Gastrocnemius medialis (tissue), 4 donors: Measurements from ENCODE around the gene TAF5L.

Experiments used
- CTCF ChIP-seq, 5 experiments: fragments of 450-650 bp in 3 of 5; fragments of 200-600 bp in 2 of 5; sonication (generic) in 2 of 5; IDR thresholded peaks in 4 of 5; conservative IDR thresholded peaks in 1 of 5; 1 replicate in 4 of 5; 2 replicates in 1 of 5; pipeline ENCODE4 v1.5.1; 2016 to 2019; ENCODE audit warnings: antibody characterized with exemption in 5 of 5, mild to moderate bottlenecking in 3 of 5, moderate library complexity in 3 of 5
- POLR2A ChIP-seq, 2 donors: fragments of 450-650 bp; IDR thresholded peaks; one replicate each; pipeline ENCODE4 v1.6.1; 2017; ENCODE audit warnings: antibody characterized with exemption in 2 of 2, mild to moderate bottlenecking in 2 of 2, moderate library complexity in 2 of 2

- TF ChIP-seq CTCF (IDR thresholded peaks at IDR 0.05 in 4 of 5, conservative IDR thresholded peaks at IDR 0.05 in 1 of 5) (no peak), POLR2A (IDR thresholded peaks at IDR 0.05) (no peak)
These were observed 64.8 kb downstream of the TAF5L start for GRCh38 chr1:229561141-229561540.
